CMK (cell line): Measurements from ENCODE around the gene PEPD.

Experiments
- DNase-seq: peaks from one replicate; pipeline ENCODE4 v3.0.0-alpha.2; 2010; ENCODE audit warnings: low read depth

Gene PEPD

GRCh38 chr19:33406521-33407139 is 115.0 kb downstream of the PEPD start:
- peak; percentile 45 for DNase-seq

GRCh38 chr19:33405553-33406461 is 115.8 kb downstream of the PEPD start:
- no peak for DNase-seq

GRCh38 chr19:33405254-33405552 is 116.4 kb downstream of the PEPD start:
- DNase-seq = no peak

GRCh38 chr19:33404506-33405253 is 116.9 kb downstream of the PEPD start:
- no peak for DNase-seq

GRCh38 chr19:33403973-33404304 is 117.7 kb downstream of the PEPD start:
- DNase-seq = no peak

- DNase-seq = no peak
Observed at GRCh38 chr19:33403221-33403972, 118.2 kb downstream of the PEPD start.

- no peak for DNase-seq
Observed at GRCh38 chr19:33402421-33403220, 119.0 kb downstream of the PEPD start.

- no peak for DNase-seq
Observed at GRCh38 chr19:33401683-33402420, 119.7 kb downstream of the PEPD start.

- DNase-seq = no peak
Observed at GRCh38 chr19:33400856-33401682, 120.5 kb downstream of the PEPD start.

GRCh38 chr19:33399745-33400681 is 121.6 kb downstream of the PEPD start:
- no peak for DNase-seq

GRCh38 chr19:33399081-33399744 is 122.4 kb downstream of the PEPD start:
- DNase-seq = no peak

GRCh38 chr19:33398361-33399060 is 123.1 kb downstream of the PEPD start:
- no peak for DNase-seq

- no peak for DNase-seq
Observed at GRCh38 chr19:33397536-33398360, 123.8 kb downstream of the PEPD start.

- DNase-seq = no peak
Observed at GRCh38 chr19:33396701-33397535, 124.7 kb downstream of the PEPD start.
